MM.1S (cell line): ENCODE measurements around the gene SLC23A1.

Experiments
- DNase-seq: peaks from one replicate; pipeline ENCODE4 v3.0.0-alpha.2; 2015
- H2AFZ ChIP-seq: fragments of 300-600 bp; sonication (generic); 2 replicates; pipeline ENCODE4 v1.6.0; 2016; ENCODE audit warnings: antibody characterized with exemption, low read length
- H3F3A ChIP-seq: fragments of 300-600 bp; sonication (generic); 2 replicates; pipeline ENCODE4 v1.6.1; 2016; ENCODE audit warnings: mild to moderate bottlenecking, antibody characterized with exemption, low read length, moderate library complexity, mixed read lengths; ENCODE audit not compliant: insufficient read depth
- H3K27ac ChIP-seq: fragments of 300-600 bp; sonication (generic); 2 replicates; pipeline ENCODE4 v1.5.1; 2016; ENCODE audit warnings: mild to moderate bottlenecking, low read length
- H3K27me3 ChIP-seq: fragments of 300-600 bp; sonication (generic); replicated peaks from 2 replicates; pipeline ENCODE4 v1.6.0; 2016; ENCODE audit warnings: low read length; ENCODE audit not compliant: insufficient read depth
- H3K36me3 ChIP-seq: fragments of 300-600 bp; sonication (generic); replicated peaks from 2 replicates; pipeline ENCODE4 v1.6.1; 2016; ENCODE audit warnings: mild to moderate bottlenecking, low read length, mixed read lengths; ENCODE audit not compliant: insufficient read depth
- H3K4me1 ChIP-seq: fragments of 300-600 bp; sonication (generic); 2 replicates; pipeline ENCODE4 v1.6.1; 2016; ENCODE audit warnings: low read length, mixed read lengths
- H3K4me2 ChIP-seq: fragments of 300-600 bp; sonication (generic); 2 replicates; pipeline ENCODE4 v1.6.0; 2016; ENCODE audit warnings: low read depth, low read length
- H3K4me3 ChIP-seq: fragments of 300-600 bp; sonication (generic); 2 replicates; pipeline ENCODE4 v1.5.1; 2016; ENCODE audit warnings: low read length, mixed read lengths
- H3K79me2 ChIP-seq: fragments of 300-600 bp; sonication (generic); 2 replicates; pipeline ENCODE4 v1.6.1; 2016; ENCODE audit warnings: mixed run types, low read length, mixed read lengths
- H3K9ac ChIP-seq: fragments of 300-600 bp; sonication (generic); 2 replicates; pipeline ENCODE4 v1.6.1; 2016; ENCODE audit warnings: low read length, mixed read lengths
- H3K9me2 ChIP-seq: fragments of 300-600 bp; sonication (generic); replicated peaks from 2 replicates; pipeline ENCODE4 v1.6.1; 2016; ENCODE audit warnings: mild to moderate bottlenecking, low read length, mixed read lengths; ENCODE audit not compliant: insufficient read depth
- H3K9me3 ChIP-seq: fragments of 300-600 bp; sonication (generic); replicated peaks from 2 replicates; pipeline ENCODE4 v1.6.1; 2016; ENCODE audit warnings: mild to moderate bottlenecking, low read length, mixed read lengths; ENCODE audit not compliant: insufficient read depth
- H4K20me1 ChIP-seq: fragments of 300-600 bp; sonication (generic); 2 replicates; pipeline ENCODE4 v1.6.1; 2016; ENCODE audit warnings: mild to moderate bottlenecking, low read length, moderate library complexity, mixed read lengths; ENCODE audit not compliant: insufficient read depth
- CTCF ChIP-seq: fragments of 300-600 bp; sonication (generic); IDR thresholded peaks from 2 replicates; pipeline ENCODE4 v1.5.1; 2016; ENCODE audit warnings: antibody characterized with exemption, low read length, mixed read lengths
- EZH2 ChIP-seq: fragments of 300-600 bp; sonication (generic); optimal IDR thresholded peaks from 2 replicates; pipeline ENCODE3; 2017; ENCODE audit warnings: low read depth, mild to moderate bottlenecking, antibody characterized with exemption, low read length, mixed read lengths
- EZH2phosphoT487 ChIP-seq: fragments of 300-600 bp; sonication (generic); IDR thresholded peaks from 2 replicates; pipeline ENCODE4 v1.6.1; 2018; ENCODE audit warnings: antibody characterized with exemption, low read length

Gene SLC23A1

GRCh38 chr5:139392678-139393496, 9.8 kb upstream of the SLC23A1 start:
- Histone ChIP-seq H3K79me2 (peaks cover 74% of the 10 kb centered on the region), H3K9me2 (no peaks in the 10 kb centered on the region), H3K4me1 (peaks cover 20% of the 10 kb centered on the region), H3K36me3 (no peaks in the 10 kb centered on the region), H3K4me3 (peak overlapping the region; percentile 74), H3K9me3 (no peaks in the 10 kb centered on the region), H4K20me1 (no peaks in the 10 kb centered on the region), H3K27me3 (no peaks in the 10 kb centered on the region), H3K27ac (peak overlapping the region; percentile 98), H2AFZ (peak overlapping the region; percentile 60), H3K4me2 (peak overlapping the region; percentile 98), H3K9ac (peak overlapping the region; percentile 96), H3F3A (peaks cover 49% of the 10 kb centered on the region)
- no peak for TF ChIP-seq EZH2phosphoT487
- peak; percentile 86 for TF ChIP-seq CTCF
- peak; percentile 86 for DNase-seq

GRCh38 chr5:139392324-139392677, 9.2 kb upstream of the SLC23A1 start:
- peak overlapping the region; percentile 74 for H3K4me3 ChIP-seq
- H3K27me3 ChIP-seq, result no peaks in the 10 kb centered on the region
- DNase-seq, result no peak
- H3K9me2 ChIP-seq, result no peaks in the 10 kb centered on the region
- peak overlapping the region; percentile 60 for H2AFZ ChIP-seq
- no peaks in the 10 kb centered on the region for H4K20me1 ChIP-seq
- H3K9me3 ChIP-seq, result no peaks in the 10 kb centered on the region
- H3K36me3 ChIP-seq, result no peaks in the 10 kb centered on the region
- H3K4me1 ChIP-seq, result peaks cover 26% of the 10 kb centered on the region
- H3K4me2 ChIP-seq, result peak overlapping the region; percentile 98
- H3K9ac ChIP-seq, result peak overlapping the region; percentile 96
- H3K79me2 ChIP-seq, result peaks cover 80% of the 10 kb centered on the region
- TF ChIP-seq CTCF, result no peak
- no peak for TF ChIP-seq EZH2phosphoT487
- no peak for TF ChIP-seq EZH2
- peaks cover 55% of the 10 kb centered on the region for H3F3A ChIP-seq
- H3K27ac ChIP-seq, result peak overlapping the region; percentile 98; the same call in 1 of the 2 replicates

DNA sequence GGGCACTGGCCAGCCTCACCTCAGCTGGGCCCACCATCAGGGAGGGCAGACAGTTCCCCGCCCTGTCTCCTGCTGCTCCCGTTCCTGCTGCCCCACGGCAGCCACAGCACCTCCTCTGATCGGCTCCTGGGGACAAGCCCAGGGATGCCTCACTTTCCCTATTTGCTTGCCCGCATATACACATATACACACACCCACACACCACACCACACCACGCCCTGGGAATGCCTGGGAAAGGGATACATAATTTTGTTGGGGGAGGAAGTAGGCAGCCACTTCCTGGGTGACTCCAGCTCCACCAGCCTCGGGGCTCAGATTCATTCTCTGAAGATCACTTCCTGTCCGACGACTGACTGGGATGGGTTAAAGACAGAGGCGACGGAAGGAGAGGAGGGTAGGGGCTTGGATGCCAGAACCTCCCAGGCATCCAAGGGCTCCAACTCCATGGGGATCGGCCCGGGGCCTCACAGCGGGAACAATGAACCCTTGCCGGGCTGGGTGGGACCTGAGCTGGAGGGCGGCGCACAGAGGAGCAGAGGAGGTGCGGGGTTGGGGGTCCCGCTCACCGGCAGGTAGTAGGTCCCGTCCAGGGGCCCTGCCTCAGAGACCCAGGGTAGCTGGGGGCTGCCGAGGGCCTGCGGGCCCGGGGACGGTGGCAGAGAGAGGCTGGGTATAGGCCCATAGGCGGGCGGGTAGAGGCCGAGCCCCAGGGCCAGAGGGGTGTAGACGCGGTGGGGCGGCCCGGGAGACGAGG, 8.7 kb upstream of the SLC23A1 start:
- no peak for TF ChIP-seq CTCF
- TF ChIP-seq EZH2, result no peak
- TF ChIP-seq EZH2phosphoT487, result no peak
- Histone ChIP-seq H3K27me3 (no peaks in the 10 kb centered on the region), H3K4me1 (peaks cover 29% of the 10 kb centered on the region), H3K4me2 (peak overlapping the region; percentile 98), H3K9me2 (no peaks in the 10 kb centered on the region), H3K9me3 (no peaks in the 10 kb centered on the region), H3K4me3 (peak overlapping the region; percentile 74), H3F3A (peaks cover 59% of the 10 kb centered on the region), H2AFZ (peak overlapping the region; percentile 44), H3K79me2 (peaks cover 84% of the 10 kb centered on the region), H3K9ac (peak overlapping the region; percentile 96), H4K20me1 (no peaks in the 10 kb centered on the region), H3K36me3 (no peaks in the 10 kb centered on the region), H3K27ac (peak overlapping the region; percentile 98)
- DNase-seq, result peak; percentile 42
